ENCODE results near the gene FLYWCH2.
"Not testable (repeated sequence)": the region's sequence is repeated elsewhere in the genome, so short reads cannot be mapped to it uniquely, and the experiment has no call there.

FLYWCH2 gene

DNA sequence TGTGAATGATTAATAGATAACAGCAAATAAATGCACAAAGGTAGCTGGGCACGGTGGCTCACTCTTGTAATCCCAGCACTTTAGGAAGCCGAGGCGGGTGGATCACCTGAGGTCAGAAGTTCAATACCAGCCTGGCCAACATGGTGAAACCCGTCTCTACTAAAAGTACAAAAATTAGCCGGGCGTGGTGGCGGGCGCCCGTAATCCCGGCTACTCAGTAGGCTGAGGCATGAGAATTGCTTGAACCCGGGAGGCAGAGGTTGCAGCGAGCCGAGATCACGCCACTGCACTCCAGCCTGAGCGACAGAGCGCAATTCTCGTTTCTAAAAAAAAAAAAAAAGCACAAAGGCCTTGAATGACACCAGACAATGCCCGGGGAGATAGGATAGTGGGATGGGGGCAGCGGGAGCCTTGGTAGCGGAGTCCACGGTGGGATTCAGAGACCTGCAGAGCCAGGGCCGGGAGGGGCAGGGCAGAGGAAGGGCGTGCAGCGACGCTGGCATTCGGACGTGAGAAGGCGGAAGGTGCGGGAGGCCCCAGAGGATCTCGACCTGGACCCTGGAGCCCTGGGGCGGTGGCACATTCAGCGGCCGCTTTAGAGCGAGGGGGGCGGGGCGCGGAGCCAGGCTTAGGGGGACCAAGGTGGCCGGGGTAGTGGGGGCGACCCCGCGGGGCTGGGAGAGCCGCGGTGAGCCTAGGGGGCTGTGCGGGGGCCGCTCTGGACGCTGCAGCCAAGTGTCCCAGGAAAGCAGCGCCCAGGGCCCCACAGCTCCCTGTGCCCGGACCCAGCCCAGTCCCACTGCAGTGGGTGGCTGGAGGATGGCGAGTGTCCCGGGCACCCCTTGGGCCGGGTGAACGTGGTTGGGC, 999 bp upstream of the FLYWCH2 start:
- no peak for DNase-seq (ENCODE audit: low read depth, low spot score)

DNA sequence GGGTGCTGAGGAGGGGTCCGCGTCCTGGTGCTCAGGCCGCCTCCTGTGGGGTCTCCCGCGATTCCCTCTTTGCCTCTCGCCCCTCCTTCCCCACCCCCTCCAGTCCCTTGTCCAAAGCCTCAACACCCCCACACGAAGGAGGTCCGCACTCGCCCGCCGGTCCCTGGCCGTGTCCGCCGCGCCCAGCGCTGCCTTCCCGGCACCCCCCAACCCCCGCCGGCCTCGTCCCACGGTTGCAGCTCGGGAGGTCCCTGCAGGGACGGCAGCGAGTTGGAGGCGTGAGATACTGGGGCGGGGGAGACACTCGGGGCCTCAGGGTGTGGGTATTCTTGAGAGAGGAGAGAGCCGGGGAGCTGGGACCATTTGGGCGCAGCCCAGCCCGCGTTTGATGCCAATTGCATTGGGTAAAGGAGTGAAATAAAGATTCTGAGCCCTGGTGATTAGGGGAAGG, 468 bp downstream of the FLYWCH2 start:
- no peak for DNase-seq (ENCODE audit: low read depth, low spot score)

DNA sequence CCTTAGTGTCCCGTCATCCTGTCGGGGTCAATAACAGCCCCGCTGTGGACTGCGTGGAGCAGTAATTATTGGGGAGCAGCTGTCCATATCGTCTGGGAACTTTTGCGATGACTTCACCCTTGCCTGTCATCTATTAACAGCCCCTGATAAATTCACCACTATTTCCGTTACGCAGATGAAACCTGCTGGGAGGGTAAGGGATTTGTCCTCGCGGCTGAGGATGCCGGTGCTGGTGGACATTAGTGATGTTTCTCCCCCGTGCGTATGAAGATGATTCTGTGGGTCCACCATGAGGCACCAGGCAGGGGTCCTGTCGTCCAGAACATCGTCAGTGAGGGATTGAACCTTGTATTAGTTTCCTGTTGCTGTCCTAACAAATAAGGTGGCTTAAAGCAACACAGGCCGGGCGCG, 1.0 kb downstream of the FLYWCH2 start:
- no peak for DNase-seq (ENCODE audit: low read depth, low spot score)

DNA sequence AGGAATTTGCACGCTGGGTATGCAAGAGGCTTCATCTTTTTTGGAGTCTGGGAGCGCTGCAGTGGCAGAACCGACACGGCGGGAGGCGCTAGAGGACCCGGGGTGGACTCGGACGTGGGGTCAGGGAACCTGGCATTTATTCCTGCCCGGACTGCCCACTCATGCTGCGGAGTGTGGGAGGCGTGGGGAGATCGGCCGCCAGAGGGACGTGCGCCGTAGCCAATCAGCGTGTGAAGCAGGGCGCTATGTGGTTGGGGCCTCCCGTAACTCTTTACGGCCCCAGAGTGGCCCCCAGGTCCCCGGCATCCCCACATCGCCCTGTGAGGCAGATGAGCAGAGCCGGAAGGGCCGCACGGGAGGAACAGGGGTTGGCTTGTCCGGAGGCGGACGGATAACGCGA, 11.2 kb downstream of the FLYWCH2 start:
- no peak for DNase-seq (ENCODE audit: low read depth, low spot score)

DNA sequence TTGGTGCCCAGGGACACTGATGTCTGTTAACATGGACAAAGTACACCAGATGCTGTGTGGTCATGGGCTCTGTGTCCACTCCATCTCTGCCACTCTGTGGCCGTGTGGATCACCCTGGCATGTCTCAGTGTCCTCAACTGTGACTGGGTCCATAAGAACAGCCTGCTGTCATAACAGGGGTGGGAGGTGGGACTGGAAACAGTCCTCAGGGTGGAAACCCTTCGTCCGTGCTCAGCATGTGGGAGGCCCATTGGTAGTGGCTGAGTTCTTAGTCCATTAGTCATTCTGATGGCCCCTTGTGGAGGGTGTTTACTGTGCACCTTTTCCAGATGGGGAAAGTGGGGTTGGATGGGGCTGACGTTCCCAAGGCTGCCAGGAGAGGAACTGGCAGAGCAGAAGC, 12.8 kb downstream of the FLYWCH2 start:
- DNase-seq (ENCODE audit: low read depth, low spot score) = no peak

DNA sequence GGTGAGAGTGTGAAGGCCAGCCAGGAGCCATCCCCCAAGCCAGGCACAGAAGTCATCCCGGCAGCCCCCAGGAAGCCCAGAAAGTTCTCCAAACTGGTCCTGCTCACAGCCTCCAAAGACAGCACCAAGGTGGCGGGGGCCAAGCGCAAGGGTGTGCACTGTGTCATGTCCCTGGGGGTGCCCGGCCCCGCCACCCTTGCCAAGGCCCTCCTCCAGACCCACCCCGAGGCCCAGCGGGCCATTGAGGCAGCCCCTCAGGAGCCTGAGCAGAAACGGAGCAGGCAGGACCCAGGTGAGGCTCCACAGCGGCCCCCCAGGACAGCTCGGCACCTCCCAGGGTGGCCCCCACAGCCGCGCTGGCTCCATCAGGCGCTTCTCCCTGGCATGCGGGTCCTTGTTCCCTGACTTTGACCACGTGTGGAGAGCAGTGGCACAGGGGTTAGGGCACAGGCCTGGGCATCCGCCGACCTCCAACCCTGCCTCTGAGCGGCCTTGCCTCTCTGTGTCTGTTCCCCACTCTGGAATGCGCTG, 13.5 kb downstream of the FLYWCH2 start:
- DNase-seq (ENCODE audit: low read depth, low spot score) = no peak

DNA sequence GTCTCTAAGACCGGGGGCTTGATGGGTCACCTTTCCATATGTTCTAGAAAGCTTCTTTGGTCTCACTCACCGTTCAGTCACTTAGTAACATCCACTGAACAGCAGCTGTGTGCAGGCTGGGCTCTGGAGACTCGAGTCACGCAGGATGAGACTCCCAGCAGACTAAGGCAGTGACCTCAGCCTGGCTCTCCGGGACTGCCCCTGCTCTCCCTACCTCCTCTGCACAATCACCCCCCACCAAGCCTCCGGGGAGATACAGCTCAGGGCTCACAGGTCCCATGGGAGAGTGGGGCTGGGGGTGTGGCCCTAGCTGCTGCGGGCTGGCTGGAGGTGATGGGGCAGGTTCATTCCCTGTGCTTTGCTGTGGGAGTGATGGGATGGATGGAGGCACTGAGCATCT, 14.1 kb downstream of the FLYWCH2 start:
- DNase-seq (ENCODE audit: low read depth, low spot score) = no peak

DNA sequence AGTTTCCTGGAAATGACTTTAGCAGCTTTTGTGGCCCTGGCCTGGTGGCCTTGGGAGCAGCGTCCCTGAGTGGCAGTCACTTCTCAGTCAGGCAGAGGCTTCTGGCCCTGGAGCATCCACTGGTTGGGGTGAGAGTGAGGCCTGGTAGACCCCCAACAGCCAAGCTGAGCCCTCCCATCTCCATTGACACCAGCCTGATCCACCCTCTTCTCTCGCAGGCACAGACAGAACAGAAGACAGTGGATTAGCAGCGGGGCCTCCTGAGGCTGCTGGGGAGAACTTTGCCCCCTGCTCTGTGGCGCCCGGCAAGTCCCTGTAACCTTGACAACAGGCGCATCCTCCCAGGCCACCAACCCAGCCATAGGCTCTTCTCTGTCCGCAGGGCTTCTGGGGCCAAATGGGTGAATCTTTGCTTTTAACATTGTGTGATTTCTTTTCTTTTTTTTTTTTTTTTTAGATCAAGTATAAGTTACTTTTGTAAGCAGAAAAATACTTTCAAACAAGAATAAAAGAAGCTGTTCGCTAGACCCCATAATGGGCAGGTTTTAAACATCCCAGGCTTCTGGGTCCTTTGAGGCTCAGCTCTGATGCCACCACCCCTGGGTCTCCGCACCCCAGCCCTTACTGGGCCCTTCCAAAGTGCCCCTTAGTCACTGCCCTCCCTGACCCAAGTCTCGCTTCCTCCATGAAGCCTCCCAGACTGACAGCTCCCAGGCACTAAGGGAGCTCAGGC, 16.0 kb downstream of the FLYWCH2 start:
- DNase-seq (ENCODE audit: low read depth, low spot score) = no peak

DNA sequence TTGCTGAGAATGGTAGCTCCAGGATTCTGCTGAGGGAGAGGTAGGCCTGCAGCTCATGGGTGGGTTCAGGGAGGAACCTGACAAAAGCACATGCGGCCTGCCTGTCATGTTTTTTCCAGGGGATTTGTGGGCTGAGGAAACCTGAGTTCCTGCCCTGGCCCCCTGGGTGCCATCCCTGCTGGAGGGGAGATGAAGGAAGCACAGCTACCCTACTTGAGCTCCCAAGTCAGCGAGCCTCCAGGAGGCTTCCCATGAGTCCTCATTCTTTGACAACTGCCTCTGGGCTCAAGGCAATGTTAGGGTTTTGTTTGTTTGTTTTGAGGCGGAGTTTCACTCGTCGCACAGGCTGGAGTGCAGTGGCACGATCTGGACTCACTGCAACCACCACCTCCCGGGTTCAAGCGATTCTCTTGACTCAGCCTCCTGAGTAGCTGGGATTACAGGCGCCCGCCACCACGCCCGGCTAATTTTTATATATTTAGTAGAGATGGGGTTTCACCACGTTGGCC, 16.6 kb downstream of the FLYWCH2 start:
- DNase-seq (ENCODE audit: low read depth, low spot score) = no peak

DNA sequence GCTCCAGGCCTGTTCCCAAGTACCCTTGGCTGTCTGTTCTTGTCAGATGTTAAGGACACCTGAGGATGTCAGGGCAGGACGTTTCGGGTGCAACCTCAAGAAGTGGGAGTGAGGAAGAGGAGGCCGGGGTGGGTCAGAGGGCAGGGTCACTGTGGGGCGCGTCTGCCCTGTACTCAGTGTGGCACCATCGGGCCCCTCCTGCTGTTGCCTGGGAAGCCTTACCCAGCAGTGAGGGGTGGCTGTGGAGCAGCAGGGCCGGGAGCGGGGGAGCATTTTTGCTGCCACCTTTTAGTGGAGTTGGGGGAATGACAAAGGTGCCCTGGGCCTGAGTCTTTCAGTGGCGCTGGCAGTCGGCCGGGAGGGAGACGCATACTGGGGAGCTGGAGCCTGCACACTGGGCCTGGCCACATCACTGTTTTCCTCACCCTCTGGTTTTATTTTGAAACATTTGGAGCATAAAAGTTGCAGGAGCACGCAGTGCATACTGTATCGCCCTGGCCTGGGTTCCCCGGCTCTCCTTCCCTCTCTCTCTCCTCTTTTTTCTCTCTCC, 17.6 kb downstream of the FLYWCH2 start:
- DNase-seq (ENCODE audit: low read depth, low spot score) = no peak

DNA sequence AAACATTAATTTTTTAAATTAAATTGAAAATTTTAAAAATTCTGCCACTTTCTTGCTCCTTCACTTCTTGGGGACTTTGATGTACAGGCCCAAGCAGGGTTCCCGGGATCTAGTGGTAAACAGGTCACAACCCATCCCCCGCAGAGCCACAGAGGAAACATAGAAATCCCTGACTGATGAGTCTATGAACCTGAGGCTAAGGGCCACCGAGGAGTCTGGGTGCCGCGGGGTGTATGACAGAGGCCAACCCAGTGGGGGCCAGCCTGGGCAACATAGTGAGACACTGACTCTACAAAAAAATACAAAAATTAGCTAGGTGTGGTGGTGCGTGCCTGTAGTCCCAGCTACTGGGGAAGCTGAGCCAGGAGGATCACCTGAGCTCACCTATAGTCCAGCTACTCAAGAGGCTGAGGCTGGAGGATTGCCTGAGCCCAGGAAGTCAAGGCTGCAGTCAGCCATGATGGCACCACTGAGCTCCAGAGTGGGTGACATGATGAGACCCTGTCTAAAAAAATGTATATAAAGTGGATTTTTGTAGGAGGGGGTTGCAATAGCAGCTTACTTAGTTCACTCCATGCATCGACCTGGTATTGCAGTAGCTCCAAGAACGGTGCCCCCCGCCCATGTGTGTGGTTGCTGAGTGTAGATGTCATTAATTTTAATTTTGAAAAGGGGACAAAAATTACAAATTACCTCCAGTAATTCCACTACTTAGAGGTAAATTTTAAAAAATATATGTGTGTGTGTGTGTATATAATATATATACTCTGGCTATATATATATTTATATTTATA, 19.5 kb downstream of the FLYWCH2 start:
- DNase-seq (ENCODE audit: low read depth, low spot score) = no peak

DNA sequence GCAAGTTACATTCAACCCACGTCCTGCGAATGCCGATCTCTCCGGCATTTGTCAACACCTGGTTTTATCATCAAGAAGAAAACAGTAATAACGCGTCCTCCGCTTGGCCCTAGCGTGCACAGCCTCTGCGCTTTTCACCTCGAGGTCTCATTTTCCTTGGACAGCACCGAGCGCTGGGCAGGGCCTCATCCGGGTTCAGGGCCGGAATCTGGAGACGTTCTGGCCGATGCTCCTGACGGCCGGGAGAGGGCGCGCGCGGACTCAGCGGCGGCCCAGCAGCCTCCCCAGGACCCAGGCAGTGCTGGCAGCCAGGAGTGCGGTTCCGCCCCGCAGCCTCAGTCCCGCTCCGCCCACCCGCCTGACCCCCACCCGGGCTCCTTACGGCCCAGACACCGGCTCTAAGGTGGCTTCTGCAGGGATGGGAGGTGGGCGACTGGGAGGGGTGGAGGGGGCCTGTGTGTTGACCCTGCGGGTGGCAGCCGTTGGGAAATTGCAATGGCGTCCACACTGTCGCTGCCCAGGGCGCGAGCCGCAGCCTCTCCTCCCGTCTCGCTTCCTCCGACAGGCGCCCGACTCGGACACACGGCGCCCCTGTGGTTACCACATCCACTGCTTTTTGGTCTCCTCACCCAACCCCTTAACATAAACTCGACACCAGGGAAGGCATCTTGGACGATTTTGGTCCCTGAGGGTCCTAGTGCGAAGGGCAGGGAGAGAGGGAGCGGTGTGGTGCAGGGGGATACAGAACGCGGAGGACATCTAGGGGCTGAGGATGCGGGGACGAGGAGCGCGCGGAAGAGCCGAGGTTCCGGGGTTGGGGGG, 21.3 kb downstream of the FLYWCH2 start:
- DNase-seq (ENCODE audit: low read depth, low spot score) = no peak

DNA sequence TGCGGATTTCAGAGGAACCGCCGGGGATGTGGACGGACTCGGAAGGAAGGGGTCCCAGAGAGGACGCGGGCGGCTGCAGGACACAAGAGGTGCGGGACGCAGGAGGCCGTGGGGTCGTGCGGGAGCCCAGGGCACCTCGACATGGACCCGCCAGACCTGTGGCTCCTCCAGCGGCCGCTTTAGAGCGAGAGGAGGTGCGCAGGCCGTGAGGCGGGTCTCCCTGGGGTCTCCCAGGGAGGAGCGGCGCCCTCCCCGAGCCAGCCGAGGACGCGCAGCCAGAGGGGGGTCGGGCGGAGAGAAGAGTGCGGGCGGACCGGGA, 21.9 kb downstream of the FLYWCH2 start:
- DNase-seq (ENCODE audit: low read depth, low spot score) = no peak

DNA sequence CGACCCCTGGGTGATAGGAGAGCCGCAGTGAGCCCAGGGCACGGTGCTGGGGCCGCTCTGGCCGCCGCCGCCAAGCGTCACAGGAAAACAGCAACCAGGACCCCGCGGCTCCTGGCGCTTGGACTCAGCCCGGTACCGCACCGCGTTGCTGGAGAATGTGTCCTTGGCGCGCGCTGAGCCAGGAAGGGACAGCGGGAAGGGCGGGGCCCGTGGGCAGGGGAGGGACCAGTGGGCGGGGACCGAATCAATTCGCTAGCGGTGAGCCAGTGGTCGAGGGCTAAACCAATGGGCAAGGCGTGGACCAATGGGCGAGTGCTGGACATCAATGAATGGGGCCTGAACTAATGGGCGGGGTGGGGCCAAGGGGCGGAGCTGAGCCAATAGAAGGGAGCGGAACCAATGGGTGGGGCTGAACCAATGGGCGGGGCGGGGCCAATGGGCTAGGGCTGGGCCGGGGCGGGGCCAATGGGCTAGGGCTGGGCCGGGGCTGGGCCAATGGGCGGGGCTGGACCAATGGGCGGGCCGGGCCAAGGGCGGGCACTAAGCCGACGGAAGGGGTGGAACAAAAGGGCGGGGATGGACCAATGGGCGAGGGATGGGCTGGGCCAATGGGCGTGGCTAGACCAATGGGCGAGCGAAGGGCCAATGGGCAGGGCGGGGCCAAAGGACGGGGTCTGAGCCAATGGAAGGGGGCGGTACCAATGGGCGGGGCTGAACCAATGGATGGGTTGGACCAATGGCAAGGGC, 22.4 kb downstream of the FLYWCH2 start:
- DNase-seq (ENCODE audit: low read depth, low spot score) = peak; percentile 87

DNA sequence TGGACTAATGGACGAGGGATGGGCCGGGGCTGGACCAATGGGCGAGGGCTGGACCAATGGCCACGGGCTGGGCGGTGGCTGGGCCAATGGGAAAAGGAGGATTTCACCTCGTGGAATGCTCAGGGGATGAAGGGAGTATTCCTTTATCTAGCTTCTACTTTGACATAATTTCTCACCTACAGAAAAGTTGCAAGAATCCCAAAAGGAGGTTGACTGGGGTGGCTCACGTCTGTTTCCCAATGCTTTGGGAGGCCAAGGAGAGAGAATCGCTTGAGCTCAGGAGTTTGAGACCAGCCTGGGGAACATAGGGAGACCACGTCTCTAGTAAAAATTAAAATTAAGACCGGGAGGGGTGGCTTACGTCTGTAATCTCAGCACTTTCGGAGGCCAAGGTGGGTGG, 23.0 kb downstream of the FLYWCH2 start:
- DNase-seq (ENCODE audit: low read depth, low spot score) = peak; percentile 82

DNA sequence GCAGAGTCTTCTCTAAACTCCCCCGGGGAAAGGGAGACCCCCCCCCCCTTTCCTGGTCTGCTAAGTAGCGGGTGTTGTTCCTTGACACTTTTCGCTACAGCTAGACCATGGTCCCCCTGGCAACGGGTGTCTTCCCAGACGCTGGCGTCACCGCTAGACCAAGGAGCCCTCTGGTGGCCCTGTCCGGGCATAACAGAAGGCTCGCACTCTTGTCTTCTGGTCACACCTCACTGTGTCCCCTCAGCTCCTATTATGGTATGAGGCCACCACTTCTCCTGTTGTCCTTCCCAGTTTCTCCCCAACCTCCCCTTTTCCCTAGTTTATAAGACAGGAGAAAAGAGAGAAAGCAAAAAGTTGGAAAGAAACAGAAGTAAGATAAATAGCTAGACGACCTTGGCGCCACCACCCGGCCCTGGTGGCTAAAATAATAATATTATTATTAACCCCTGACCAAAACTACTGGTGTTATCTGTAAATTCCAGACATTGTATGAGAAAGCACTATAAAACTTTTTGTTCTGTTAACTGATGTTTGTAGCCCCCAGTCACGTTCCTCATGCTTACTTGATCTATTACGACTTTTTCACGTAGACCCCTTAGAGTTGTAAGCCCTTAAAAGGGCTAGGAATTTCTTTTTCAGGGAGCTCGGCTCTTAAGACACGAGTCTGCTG, 24.2 kb downstream of the FLYWCH2 start:
- DNase-seq (ENCODE audit: low read depth, low spot score) = not testable (repeated sequence)

DNA sequence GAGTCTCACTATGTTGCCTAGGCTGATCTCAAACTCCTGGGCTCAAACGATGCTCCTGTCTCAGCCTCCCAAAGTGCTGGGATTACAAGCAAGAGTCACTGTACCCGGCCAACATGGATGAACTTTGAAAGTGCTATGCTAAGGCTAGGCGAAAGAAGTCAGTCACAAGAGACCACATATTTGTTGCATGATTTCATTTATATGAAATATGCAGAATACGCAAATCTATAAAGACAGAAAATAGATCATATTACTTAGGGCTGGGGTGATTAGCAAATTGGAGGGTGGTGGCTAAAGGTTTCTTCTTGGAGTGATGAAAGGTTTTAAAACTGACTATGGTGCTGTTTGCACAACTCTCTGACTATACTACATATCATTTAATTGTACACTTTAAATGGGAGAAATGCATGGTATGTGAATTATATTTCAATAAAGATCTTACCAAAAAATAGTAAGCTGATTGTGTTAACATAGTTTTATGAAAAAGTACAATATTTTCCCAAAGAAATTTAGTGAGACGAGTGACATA, 27.5 kb downstream of the FLYWCH2 start:
- DNase-seq (ENCODE audit: low read depth, low spot score) = no peak

DNA sequence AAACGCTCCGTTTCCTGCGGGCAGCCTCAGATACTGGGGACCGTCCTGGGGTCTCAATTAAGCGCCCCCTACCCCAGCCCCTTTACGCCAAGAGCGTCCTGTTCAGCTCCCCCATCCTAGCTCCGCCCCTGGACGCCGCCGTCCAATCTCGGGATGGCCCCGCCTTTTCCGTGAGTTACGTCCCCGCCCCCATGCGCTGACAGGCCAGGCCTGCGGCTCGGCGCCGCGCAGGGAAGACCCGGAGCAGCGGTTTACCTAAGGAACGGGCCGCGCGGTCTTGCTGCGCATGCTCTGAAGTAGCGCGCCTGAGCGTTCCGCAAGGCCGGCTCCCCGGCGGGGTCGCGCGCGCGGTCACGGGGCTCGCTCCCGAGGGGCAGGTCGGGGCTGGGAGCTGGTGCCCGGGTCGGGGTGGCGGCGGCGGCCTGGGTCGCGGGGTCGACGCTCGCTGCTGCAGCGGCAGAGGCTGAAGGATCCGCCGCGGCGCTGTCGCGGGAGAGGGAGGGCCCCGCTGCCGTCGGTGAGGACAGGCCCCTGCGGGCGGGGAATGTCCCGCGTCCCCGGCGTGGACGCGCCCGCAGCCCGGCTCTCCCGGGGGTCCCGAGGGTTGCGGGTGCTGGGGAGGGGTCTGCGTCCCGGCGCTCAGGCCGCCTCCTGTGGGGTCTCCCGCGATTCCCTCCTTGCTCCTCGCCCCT, 28.8 kb downstream of the FLYWCH2 start, which contains the start of gene FLYWCH1:
TSS of gene FLYWCH1 (plus strand) at position 294 of the 692 bp plus-strand sequence. CDS start 17,755 bp downstream, outside the sequence.
- peak; percentile 87 for DNase-seq (ENCODE audit: low read depth, low spot score)
